NCI-H2107 treated with DMSO at 0.1 percent for 48 hours (cell line): ENCODE results near the gene B4GALT6.

Experiments used
- DNase-seq: peaks from one replicate; lab custom pipeline; 2025; ENCODE audit not compliant: unreplicated experiment; lab: John Stamatoyannopoulos, UW

Gene B4GALT6

GRCh38 chr18:31596081-31596872, 88.1 kb downstream of the B4GALT6 start:
- no peak for DNase-seq

DNA sequence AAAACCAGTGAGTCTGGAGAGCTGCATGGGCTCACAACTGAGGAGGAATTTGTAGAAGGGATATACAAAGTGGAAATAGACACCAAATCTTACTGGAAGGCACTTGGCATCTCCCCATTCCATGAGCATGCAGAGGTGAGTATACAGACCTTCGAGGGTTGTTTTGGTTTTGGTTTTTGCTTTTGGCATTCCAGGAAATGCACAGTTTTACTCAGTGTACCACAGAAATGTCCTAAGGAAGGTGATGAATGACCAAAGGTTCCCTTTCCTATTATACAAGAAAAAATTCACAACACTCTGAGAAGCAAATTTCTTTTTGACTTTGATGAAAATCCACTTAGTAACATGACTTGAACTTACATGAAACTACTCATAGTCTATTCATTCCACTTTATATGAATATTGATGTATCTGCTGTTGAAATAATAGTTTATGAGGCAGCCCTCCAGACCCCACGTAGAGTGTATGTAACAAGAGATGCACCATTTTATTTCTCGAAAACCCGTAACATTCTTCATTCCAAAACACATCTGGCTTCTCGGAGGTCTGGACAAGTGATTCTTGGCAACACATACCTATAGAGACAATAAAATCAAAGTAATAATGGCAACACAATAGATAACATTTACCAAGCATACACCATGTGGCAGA, 89.1 kb downstream of the B4GALT6 start:
- no peak for DNase-seq

- DNase-seq = no peak
These were observed 91.7 kb downstream of the B4GALT6 start for GRCh38 chr18:31592506-31593157.

DNA sequence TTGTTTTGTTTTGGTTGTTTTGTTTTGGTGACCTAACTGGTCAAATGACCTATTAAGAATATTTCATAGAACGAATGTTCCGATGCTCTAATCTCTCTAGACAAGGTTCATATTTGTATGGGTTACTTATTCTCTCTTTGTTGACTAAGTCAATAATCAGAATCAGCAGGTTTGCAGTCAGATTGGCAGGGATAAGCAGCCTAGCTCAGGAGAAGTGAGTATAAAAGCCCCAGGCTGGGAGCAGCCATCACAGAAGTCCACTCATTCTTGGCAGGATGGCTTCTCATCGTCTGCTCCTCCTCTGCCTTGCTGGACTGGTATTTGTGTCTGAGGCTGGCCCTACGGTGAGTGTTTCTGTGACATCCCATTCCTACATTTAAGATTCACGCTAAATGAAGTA, 92.8 kb downstream of the B4GALT6 start, which contains the start of gene TTR:
TTR (plus strand) TSS at position 250 of the 400 bp plus-strand sequence; CDS start at position 276, 26 bp downstream.
- no peak for DNase-seq

GRCh38 chr18:31591113-31591512, 93.3 kb downstream of the B4GALT6 start:
- no peak for DNase-seq

DNA sequence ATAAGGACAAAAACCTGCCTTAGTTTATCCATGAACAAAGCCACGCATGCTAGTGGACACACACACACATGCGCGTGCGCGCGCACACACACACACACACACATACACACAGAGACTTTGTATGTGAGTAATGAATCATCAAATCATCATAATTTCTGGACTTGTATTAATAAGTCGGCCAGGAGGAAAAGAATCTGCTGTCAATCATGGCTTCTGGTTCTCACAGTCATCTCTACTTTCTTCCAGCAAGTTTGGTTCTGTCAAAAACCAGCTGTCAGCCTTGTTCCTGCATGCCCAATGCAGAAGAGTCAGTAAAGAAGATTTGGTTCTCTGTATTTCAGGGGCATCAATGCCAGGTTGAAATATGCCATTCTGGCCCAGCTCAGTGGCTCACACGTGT, 93.8 kb downstream of the B4GALT6 start:
- DNase-seq = no peak

GRCh38 chr18:31587529-31587928, 96.9 kb downstream of the B4GALT6 start:
- no peak for DNase-seq

DNA sequence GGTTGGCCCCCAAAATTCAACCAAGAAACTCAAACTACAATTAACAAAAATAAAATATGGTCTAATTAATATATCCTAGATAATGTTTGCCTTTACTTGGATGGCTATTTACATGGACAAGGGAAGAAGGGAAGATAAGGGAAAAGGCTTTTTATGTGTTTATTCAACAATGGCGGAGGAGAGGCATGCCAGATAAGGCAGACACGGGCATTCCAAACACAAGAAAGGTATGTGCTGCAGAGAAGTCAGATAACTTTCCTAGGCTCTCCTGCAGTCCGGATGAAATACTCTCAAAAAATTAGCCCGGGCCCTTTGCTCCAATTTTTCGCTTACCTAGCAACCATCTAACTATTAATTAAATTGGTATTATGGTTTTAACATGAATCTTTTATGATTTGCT, 97.8 kb downstream of the B4GALT6 start:
- DNase-seq = no peak

GRCh38 chr18:31585991-31586390, 98.4 kb downstream of the B4GALT6 start:
- DNase-seq = no peak

- DNase-seq = no peak
These were observed 101.1 kb downstream of the B4GALT6 start for GRCh38 chr18:31583185-31583854.

- DNase-seq = no peak
These were observed 102.7 kb downstream of the B4GALT6 start for GRCh38 chr18:31581498-31582197.

DNA sequence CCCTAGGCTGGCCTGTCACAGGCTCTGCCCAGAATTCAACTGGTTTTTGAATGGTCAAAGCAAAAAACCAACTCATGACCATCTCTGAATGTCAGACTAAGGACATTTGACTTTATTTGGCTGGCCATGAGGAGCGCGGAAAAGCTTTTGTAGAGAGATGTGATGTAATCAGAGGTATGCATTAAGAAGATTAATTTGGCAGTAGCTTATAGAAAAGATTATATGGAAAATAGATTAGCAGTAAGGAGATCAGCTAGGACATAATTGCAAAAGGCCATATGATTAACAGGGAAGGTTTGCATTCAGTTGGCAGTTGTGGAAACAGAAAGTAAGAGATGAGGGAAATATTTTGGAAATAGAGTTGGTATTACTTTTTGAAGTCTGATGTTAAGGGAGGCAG, 105.0 kb downstream of the B4GALT6 start:
- no peak for DNase-seq

DNA sequence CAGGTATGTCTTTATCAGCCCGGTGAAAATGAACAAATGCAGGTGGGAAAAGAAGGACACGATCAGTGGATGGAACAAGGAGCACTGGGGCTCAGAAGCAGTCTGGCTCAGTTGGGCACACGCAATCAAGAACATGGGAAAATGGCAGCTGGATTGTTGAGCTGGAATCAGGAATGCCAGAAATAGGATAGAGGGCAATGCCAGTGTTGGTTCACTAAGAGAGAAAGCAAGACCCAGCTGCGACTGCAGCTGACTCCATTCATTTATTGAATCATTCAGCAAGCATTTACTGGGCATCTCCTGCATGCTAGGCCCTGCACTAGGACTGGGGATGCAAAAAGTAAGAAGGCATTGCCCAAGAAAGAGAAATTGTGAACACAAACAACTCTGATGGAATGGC, 106.3 kb downstream of the B4GALT6 start:
- DNase-seq = no peak

GRCh38 chr18:31577195-31577594, 107.2 kb downstream of the B4GALT6 start:
- no peak for DNase-seq

- no peak for DNase-seq
These were observed 107.7 kb downstream of the B4GALT6 start for GRCh38 chr18:31576670-31577069.

DNA sequence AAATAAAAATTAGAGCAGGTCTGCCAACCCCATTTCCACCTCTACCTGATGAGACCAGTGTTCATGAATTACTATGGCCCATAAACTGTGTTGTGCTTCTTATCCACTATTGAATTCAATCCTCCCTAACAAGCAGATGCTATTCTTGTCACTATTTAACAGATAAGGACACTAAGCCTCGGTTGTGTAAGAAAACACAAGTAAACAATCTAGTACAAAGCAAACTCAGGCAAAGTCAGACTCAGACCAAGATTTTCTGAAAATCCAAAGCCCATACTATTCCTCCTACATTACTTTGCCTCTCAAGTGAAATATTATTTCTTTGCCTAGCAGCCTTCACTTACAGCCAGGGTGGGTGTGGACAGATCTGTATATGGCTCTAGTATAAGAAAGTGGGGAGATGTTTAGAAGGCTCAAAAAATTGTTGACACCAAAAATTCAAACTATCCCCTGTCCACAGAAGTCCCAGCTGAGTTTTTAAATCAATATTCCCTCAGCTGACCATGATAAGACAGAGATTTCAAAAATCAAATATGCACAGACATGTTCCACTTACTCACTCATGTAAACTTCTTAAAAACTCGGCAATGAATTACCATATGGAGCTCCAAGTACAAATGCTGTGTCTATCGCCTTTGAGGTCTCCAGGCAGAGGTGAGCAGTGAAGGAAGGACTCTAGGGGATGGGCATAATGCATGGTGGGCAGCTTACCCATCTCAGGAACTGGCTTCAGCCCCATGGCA, 108.7 kb downstream of the B4GALT6 start:
- no peak for DNase-seq

DNA sequence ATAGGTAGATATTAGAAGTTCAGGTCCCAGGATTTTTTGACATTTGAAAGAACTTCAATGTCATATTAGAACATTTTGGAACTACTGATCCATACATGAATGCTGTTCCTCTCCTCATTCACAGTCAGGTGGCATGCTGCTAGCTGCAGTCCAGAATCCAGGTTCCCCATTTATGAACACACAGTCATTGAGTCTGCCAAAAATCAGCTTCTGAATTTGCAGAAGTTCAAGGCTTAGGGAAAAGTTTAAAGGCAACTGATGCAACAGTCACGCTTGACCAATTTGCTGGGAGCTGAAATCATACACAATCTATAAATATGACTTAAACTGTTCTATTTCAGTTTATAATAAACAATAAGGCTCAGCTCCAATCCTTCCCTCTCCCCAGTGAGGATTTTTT, 110.0 kb downstream of the B4GALT6 start:
- DNase-seq = no peak
